ENCODE results near the gene SPRY2. TPM values are rescaled to one million over a fixed set of nuclear protein-coding genes. Genes with fewer than 3 reads are reported as not detected.
A peak's percentile ranks its signal among the peaks of the same experiment; 100 is the strongest.

Gene SPRY2
- total and polyA plus RNA-seq, 8 donors = 30.9 to 77.1 (median 54.3) TPM

DNA sequence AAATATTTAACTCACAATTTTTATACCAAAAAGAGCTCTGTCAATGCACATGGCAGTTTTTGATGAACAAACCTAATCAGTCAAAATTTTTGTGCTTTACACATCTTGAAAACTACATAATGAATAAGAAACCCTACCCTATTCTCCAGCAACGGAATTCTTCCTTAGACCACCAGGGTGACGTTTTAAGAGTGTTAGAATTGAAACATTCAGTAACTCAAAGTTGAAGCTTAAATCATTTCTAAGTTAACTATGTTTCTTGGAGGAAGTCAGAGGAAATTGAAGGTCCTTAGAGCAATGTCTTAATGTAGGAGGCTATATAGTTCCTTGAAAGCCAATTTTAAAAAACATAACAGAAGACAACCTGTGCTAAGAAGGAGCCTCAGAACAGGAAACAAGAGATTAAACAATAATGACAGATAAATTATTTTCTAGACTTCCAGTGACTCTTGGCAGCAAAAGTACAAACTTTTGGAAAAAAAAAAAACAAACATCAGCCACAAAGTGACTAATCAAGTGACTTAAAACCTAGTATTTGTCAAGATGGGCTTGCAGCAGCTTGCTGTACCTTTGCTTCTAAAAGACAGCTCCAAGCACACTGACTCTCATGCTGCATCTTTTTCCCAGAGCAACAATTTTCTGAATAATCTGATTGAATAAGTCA, 6.2 kb downstream of the SPRY2 start:
- intact Hi-C loops (cut with DNase I) = no loop called here
- Histone ChIP-seq H3K27me3 (no peaks in the 10 kb centered on the region), H3K4me3 (no peak overlapping the region), H3K4me1 (peaks cover 7 to 29% of the 10 kb centered on the region in 2 donors), H3K9me3 (no peaks in the 10 kb centered on the region), H3K27ac (peak overlapping the region in 1 of 2 donors; percentile 46), H3K36me3 (peaks cover 0 to 17% of the 10 kb centered on the region in 2 donors)
- TF ChIP-seq, protein P1, sequence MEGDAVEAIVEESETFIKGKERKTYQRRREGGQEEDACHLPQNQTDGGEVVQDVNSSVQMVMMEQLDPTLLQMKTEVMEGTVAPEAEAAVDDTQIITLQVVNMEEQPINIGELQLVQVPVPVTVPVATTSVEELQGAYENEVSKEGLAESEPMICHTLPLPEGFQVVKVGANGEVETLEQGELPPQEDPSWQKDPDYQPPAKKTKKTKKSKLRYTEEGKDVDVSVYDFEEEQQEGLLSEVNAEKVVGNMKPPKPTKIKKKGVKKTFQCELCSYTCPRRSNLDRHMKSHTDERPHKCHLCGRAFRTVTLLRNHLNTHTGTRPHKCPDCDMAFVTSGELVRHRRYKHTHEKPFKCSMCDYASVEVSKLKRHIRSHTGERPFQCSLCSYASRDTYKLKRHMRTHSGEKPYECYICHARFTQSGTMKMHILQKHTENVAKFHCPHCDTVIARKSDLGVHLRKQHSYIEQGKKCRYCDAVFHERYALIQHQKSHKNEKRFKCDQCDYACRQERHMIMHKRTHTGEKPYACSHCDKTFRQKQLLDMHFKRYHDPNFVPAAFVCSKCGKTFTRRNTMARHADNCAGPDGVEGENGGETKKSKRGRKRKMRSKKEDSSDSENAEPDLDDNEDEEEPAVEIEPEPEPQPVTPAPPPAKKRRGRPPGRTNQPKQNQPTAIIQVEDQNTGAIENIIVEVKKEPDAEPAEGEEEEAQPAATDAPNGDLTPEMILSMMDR (IDR thresholded peaks at IDR 0.05) = no peak
- DNase-seq (no peak), ATAC-seq (no peak)

DNA sequence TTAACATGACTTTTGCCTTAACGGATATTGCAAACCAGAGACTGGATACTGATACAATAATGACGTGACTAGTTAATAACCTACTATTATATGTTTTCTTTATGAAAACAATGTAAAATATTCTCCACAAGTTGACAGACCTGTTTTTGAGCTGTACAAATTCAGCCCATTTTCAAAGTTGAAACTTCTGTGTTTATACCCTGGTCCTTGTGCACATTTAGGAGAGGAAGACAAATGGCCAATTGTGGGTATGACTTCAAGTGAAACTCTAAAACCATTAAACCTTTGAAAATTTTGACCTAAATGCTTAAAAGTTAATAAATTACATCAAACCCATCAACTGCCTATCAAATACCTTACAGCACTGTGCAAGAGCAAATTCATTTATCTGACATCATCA, 8.9 kb downstream of the SPRY2 start:
- no peak overlapping the region for H3K27ac ChIP-seq
- H3K4me3 ChIP-seq = no peak overlapping the region
- peaks cover 0 to 13% of the 10 kb centered on the region in 2 donors for H3K36me3 ChIP-seq
- intact Hi-C loops (cut with DNase I) = no loop called here
- no peaks in the 10 kb centered on the region for H3K27me3 ChIP-seq
- TF ChIP-seq, protein P1 (IDR thresholded peaks at IDR 0.05) = no peak
- DNase-seq = no peak
- no peaks in the 10 kb centered on the region for H3K9me3 ChIP-seq
- peaks cover 7 to 20% of the 10 kb centered on the region in 2 donors for H3K4me1 ChIP-seq
- no peak for ATAC-seq

DNA sequence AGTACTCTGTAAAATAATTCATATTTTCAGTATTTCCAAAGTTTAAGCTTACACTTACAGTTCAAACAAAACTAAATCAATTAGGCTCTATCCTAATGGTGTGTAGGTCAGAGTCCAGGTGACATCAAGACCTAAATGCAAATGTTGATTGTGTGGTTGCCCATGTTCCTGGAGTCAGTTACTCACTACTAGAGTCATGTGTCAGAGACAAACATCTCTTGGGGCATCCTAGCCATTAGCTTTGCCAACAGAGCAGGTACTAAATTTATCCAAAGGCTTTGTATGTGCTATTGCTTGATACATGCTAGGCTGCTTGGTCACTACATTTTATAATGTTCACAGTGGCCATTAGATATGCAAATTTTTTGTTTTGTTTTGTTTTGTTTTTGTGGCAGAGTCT, 11.7 kb downstream of the SPRY2 start:
- no peak for ATAC-seq
- intact Hi-C loops (cut with DNase I) = no loop called here
- no peak for DNase-seq
- Histone ChIP-seq H3K9me3 (no peaks in the 10 kb centered on the region), H3K4me3 (no peak overlapping the region), H3K27me3 (no peaks in the 10 kb centered on the region), H3K4me1 (no peaks in the 10 kb centered on the region), H3K27ac (no peak overlapping the region), H3K36me3 (peaks cover 0 to 8% of the 10 kb centered on the region in 2 donors)
- TF ChIP-seq, protein P1 (IDR thresholded peaks at IDR 0.05) = no peak

DNA sequence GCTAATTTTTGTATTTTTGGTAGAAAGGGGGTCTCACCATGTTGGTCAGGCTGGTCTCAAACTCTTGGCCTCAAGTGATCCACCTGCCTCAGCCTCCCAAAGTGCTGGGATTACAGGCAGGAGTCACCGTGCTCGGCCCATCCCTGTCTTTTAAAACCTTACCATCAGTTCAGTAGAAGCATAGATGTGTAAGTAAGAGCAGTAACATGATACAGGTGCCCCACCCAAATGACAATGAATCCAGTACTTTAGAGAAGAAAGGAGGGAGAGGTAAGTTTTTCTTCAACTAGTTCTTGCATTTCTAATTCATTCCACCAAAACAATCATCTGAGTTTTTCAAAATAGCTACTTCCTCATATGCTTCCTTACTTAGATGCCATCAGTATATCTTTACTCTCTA, 21.9 kb downstream of the SPRY2 start:
- Histone ChIP-seq H3K4me1 (no peaks in the 10 kb centered on the region), H3K27me3 (no peaks in the 10 kb centered on the region), H3K36me3 (no peaks in the 10 kb centered on the region), H3K9me3 (no peaks in the 10 kb centered on the region), H3K27ac (no peak overlapping the region), H3K4me3 (no peak overlapping the region)
- intact Hi-C loops (cut with DNase I) = no loop called here
- TF ChIP-seq, protein P1 (IDR thresholded peaks at IDR 0.05) = no peak
- DNase-seq = no peak
- no peak for ATAC-seq

DNA sequence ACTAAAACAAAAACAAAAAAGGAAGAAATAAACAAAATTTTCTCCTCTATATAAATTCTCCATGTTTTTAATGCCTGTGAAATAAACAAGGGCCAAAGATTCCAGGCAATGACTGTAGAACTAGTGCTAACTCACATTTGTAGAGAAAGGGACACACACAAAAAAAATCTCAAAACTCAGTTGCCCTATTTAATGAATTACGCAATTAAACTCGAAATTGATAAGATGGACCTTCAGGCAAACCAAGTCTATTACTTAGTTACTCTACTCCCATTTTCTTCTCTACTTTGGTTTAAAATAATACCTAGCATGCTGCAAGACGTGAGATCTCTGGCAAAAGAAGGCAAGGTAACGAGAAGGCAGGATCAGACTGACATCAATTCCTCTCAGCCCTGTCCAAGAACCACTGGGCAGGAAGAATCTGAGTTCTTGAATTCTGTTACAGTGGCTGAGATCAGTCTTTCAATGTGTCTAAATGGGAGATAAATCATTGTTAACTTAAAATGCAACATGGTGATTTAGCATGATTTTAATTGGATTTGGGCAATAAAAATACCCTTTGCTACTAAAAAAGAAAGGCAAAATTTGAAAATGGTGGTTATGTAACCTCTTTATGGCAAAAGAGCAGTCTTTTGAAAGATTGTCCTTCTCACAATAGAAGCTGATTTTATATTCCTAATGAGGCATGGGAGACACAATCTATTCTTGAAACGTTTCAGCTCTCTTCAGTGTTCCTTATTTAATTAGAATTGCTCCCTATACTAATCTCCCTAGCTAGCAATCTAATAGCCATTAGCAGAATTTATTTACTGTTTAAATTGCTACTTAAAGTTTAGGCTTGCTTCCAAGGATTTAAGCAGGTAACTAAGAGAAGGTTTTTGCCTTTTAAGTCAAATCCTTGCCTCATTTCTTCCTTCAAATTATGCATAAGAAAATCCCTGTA, 25.9 kb downstream of the SPRY2 start:
- no peaks in the 10 kb centered on the region for H3K27me3 ChIP-seq
- TF ChIP-seq, protein P1 (IDR thresholded peaks at IDR 0.05) = no peak
- no peak overlapping the region for H3K27ac ChIP-seq
- H3K36me3 ChIP-seq = no peaks in the 10 kb centered on the region
- H3K9me3 ChIP-seq = no peaks in the 10 kb centered on the region
- intact Hi-C loops (cut with DNase I) = no loop called here
- ATAC-seq = no peak
- H3K4me1 ChIP-seq = no peaks in the 10 kb centered on the region
- no peak overlapping the region for H3K4me3 ChIP-seq
- DNase-seq = no peak
